GM12801 (cell line): ENCODE data around the gene ATF4.

Experiments used
- TF ChIP-seq, protein P1 (sequence below): IDR thresholded peaks from one replicate; pipeline ENCODE4 v1.5.1; 2011; ENCODE audit warnings: control low read depth; ENCODE audit not compliant: insufficient read length; ENCODE audit errors: extremely low read depth

Gene ATF4

DNA sequence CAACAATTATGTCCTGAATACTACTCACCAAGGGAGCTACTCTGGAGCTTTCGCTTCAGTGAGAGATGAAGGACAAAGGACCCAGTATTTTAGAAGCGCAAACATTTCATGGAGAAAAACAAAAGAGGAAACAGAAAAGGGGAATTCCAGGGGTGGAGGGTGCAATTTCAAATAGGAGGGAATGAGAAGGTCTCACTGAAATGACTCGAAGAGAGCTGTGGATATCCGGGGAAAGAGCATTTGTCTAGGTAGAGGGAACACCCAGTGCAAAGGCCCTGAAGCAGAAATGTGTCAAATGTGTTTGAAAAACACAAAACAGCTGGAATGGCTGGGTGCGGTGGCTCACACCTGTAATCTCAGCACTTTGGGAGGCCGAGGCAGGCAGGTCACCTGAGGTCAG is 9.8 kb downstream of the ATF4 start:
- TF ChIP-seq, protein P1, sequence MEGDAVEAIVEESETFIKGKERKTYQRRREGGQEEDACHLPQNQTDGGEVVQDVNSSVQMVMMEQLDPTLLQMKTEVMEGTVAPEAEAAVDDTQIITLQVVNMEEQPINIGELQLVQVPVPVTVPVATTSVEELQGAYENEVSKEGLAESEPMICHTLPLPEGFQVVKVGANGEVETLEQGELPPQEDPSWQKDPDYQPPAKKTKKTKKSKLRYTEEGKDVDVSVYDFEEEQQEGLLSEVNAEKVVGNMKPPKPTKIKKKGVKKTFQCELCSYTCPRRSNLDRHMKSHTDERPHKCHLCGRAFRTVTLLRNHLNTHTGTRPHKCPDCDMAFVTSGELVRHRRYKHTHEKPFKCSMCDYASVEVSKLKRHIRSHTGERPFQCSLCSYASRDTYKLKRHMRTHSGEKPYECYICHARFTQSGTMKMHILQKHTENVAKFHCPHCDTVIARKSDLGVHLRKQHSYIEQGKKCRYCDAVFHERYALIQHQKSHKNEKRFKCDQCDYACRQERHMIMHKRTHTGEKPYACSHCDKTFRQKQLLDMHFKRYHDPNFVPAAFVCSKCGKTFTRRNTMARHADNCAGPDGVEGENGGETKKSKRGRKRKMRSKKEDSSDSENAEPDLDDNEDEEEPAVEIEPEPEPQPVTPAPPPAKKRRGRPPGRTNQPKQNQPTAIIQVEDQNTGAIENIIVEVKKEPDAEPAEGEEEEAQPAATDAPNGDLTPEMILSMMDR = no peak

- TF ChIP-seq, protein P1 = no peak
Measured at GRCh38 chr22:39530692-39531331, 10.4 kb downstream of the ATF4 start.

DNA sequence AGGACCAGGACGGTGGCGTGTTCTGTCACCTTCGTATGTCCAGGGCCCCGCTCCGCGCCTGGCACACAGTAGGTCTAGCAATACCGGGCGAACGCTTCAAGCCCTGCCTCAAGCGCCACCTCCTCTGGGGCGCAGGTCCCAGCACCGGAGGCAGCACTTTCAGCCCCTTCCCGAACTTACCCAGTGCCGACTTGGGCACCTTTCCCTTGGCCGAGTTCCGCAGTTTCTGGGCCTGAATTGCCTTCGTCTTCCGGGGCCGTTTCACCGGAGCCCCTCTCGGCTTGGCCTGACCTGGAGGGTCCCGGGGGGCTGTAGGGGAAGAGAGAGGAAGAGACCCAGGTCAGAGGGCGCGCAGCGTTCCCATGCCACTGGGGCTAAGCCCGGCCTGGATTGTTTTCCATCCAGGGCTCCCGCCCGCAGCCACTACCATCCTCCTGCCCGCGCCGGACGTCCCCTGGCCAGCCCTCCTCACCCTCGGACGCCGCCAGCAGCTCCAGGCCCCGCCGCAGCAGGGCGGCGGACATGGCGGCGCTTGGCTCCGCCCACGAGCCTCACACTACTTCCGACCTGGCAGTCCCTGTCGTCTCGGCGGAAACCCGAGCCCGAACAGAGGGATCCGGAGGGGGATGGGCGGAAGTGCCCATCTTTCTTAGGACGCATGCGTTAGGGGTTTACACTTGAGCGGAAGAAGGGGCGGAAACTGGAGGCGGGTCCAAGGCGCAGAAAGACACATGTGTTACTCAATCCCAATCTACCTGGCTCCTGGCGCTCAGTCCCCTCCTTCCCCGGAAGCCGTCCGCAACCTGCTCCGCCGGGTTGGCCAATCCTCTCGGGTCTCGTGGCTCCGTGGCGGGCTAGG is 12.1 kb downstream of the ATF4 start, which contains the start of gene RPS19BP1:
Gene RPS19BP1 (minus strand): TSS at position 534 of the 859 bp plus-strand sequence. CDS start 10 bp downstream, at position 524.
- TF ChIP-seq, protein P1 = no peak

GRCh38 chr22:39534092-39534506 is 13.7 kb downstream of the ATF4 start:
- TF ChIP-seq, protein P1 = no peak

- TF ChIP-seq, protein P1 = no peak
Measured at GRCh38 chr22:39534591-39535356, 14.4 kb downstream of the ATF4 start.

- TF ChIP-seq, protein P1 = no peak
Measured at GRCh38 chr22:39535357-39535725, 15.0 kb downstream of the ATF4 start.

GRCh38 chr22:39535831-39536449 is 15.6 kb downstream of the ATF4 start:
- TF ChIP-seq, protein P1 = no peak
